Loucy (cell line): ENCODE results near the gene NONO.

Source experiments
- CTCF ChIP-seq: fragments of 200-600 bp; sonication (generic); conservative IDR thresholded peaks from 2 replicates; pipeline ENCODE4 v1.5.1; 2014; ENCODE audit warnings: mild to moderate bottlenecking, antibody characterized with exemption, low read length
- EZH2phosphoT487 ChIP-seq: fragments of 200-600 bp; IDR thresholded peaks from 2 replicates; pipeline ENCODE4 v1.6.1; 2018; ENCODE audit warnings: antibody characterized with exemption, mild to moderate bottlenecking, moderate library complexity, borderline replicate concordance

GRCh38 chrX:71292669-71293365 lies 9.4 kb downstream of the NONO start:
- TF ChIP-seq CTCF (no peak), EZH2phosphoT487 (no peak)
